ENCODE measurements around the gene NEU1.
A peak's percentile ranks its signal among the peaks of the same experiment; 100 is the strongest.
"Not testable (repeated sequence)": the region's sequence is repeated elsewhere in the genome, so short reads cannot be mapped to it uniquely, and the experiment has no call there.

NEU1 gene

DNA sequence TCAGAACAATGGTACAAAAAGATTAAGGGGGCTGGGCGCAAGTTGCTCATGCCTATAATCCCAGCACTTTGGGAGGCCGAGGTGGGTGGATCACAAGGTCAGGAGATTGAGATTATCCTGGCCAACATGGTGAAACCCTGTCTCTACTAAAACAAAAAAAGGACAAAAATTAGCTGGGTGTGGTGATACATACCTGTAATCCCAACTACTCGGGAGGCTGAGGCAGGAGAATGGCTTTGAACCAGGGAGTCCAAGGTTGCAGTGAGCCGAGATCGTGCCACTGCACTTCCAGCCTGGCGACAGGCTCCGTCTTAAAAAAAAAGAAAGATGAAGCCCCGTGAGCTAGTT is 22.9 kb downstream of the NEU1 start:
- H3K27me3 ChIP-seq (ENCODE audit: control insufficient read depth, insufficient read depth, low read length); H3K9ac ChIP-seq (ENCODE audit: low read length); H3K27ac ChIP-seq (ENCODE audit: low read depth, low read length); H3K4me3 ChIP-seq (ENCODE audit: low read length): not testable (repeated sequence)
- H3K4me1 ChIP-seq (ENCODE audit: control insufficient read depth, insufficient read depth, low read length), result peaks cover 19% of the 10 kb centered on the region
- H3K36me3 ChIP-seq (ENCODE audit: control insufficient read depth, insufficient read depth, low read length), result peaks cover 27% of the 10 kb centered on the region

GRCh38 chr6:31838968-31839367 is 23.7 kb downstream of the NEU1 start:
- Histone ChIP-seq H3K27ac (ENCODE audit: low read depth, low read length) (no peak overlapping the region), H3K9ac (ENCODE audit: low read length) (no peak overlapping the region), H3K27me3 (ENCODE audit: control insufficient read depth, insufficient read depth, low read length) (no peaks in the 10 kb centered on the region), H3K36me3 (ENCODE audit: control insufficient read depth, insufficient read depth, low read length) (peaks cover 27% of the 10 kb centered on the region), H3K4me3 (ENCODE audit: low read length) (no peak overlapping the region), H3K4me1 (ENCODE audit: control insufficient read depth, insufficient read depth, low read length) (peaks cover 19% of the 10 kb centered on the region)

- not testable (repeated sequence) for H3K9ac ChIP-seq (ENCODE audit: low read length); H3K27ac ChIP-seq (ENCODE audit: low read depth, low read length); H3K27me3 ChIP-seq (ENCODE audit: control insufficient read depth, insufficient read depth, low read length); H3K4me3 ChIP-seq (ENCODE audit: low read length)
- Histone ChIP-seq H3K36me3 (ENCODE audit: control insufficient read depth, insufficient read depth, low read length) (peaks cover 27% of the 10 kb centered on the region), H3K4me1 (ENCODE audit: control insufficient read depth, insufficient read depth, low read length) (peaks cover 19% of the 10 kb centered on the region)
These were observed 24.5 kb downstream of the NEU1 start for GRCh38 chr6:31838114-31838553.

DNA sequence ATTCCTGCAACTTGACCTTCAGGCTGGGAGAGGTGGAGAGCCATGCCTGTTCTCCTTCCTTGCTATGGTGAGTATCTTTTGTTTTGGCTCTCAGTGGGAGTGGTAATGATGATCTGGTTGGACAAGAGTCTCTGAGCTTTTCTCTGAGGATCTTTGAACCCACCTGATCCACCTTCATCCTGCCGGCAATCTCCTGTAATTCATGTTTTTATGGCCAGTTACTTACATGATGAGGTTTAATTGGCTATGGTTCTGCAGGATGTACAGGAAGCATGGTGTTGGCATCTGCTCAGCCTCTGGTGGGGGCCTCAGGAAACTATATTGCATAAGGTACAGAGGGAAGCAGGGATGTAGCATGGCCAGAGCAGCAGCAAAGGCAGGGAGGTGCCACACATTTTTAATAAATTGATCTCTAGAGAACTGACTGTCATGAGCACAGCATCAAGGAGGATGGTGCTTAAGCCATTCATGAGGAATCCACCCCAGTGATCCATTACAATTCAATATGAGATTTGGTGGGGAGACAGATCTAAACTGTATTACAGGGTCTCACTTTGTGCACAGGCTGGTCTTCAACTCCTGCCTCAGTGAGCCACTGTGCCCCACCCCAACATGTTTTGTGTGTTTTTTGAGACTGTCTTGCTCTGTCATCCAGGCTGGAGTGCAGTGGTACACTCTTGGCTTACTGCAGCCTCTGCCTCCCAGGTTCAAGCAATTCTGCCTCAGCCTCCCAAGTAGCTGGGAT is 25.1 kb downstream of the NEU1 start:
- Histone ChIP-seq H3K9ac (ENCODE audit: low read length) (no peak overlapping the region), H3K4me3 (ENCODE audit: low read length) (peak overlapping the region; percentile 32)

GRCh38 chr6:31836474-31837368 is 25.9 kb downstream of the NEU1 start:
- peak overlapping the region; percentile 8 for H3K9ac ChIP-seq (ENCODE audit: low read length)
- H3K27me3 ChIP-seq (ENCODE audit: control insufficient read depth, insufficient read depth, low read length), result no peaks in the 10 kb centered on the region
- H3K4me3 ChIP-seq (ENCODE audit: low read length), result peak overlapping the region; percentile 35
- peaks cover 19% of the 10 kb centered on the region for H3K4me1 ChIP-seq (ENCODE audit: control insufficient read depth, insufficient read depth, low read length)
- H3K27ac ChIP-seq (ENCODE audit: low read depth, low read length), result peak overlapping the region; percentile 59
- peaks cover 27% of the 10 kb centered on the region for H3K36me3 ChIP-seq (ENCODE audit: control insufficient read depth, insufficient read depth, low read length)

More for the DNA sequence above, 25.1 kb downstream of the NEU1 start:
- no peak overlapping the region for H3K27ac ChIP-seq (ENCODE audit: low read depth, low read length)
- peaks cover 19% of the 10 kb centered on the region for H3K4me1 ChIP-seq (ENCODE audit: control insufficient read depth, insufficient read depth, low read length)
- no peaks in the 10 kb centered on the region for H3K27me3 ChIP-seq (ENCODE audit: control insufficient read depth, insufficient read depth, low read length)
- peaks cover 27% of the 10 kb centered on the region for H3K36me3 ChIP-seq (ENCODE audit: control insufficient read depth, insufficient read depth, low read length)

DNA sequence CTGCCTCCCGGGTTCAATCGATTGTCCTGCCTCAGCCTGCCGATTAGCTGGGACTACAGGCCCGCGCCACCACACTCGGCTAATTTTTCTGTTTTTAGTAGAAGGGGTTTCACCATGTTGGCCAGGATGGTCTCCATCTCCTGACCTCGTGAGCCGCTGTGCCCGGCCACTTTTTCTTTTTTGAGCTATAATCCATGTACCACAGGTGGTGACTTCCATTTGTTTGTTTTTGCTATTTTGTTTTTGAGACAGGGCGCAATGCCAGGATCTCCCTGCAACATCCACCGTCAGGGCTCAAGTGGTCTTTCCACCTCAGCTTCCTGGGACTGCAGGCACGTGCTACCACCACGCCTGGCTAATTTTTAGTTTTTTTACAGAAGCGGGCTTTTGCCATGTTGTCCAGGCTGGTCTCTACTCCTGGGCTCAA is 26.6 kb downstream of the NEU1 start:
- Histone ChIP-seq H3K9ac (ENCODE audit: low read length) (peak overlapping the region; percentile 8), H3K27ac (ENCODE audit: low read depth, low read length) (peak overlapping the region; percentile 59), H3K4me3 (ENCODE audit: low read length) (peak overlapping the region; percentile 35), H3K27me3 (ENCODE audit: control insufficient read depth, insufficient read depth, low read length) (no peaks in the 10 kb centered on the region), H3K4me1 (ENCODE audit: control insufficient read depth, insufficient read depth, low read length) (peaks cover 20% of the 10 kb centered on the region), H3K36me3 (ENCODE audit: control insufficient read depth, insufficient read depth, low read length) (peaks cover 27% of the 10 kb centered on the region)

DNA sequence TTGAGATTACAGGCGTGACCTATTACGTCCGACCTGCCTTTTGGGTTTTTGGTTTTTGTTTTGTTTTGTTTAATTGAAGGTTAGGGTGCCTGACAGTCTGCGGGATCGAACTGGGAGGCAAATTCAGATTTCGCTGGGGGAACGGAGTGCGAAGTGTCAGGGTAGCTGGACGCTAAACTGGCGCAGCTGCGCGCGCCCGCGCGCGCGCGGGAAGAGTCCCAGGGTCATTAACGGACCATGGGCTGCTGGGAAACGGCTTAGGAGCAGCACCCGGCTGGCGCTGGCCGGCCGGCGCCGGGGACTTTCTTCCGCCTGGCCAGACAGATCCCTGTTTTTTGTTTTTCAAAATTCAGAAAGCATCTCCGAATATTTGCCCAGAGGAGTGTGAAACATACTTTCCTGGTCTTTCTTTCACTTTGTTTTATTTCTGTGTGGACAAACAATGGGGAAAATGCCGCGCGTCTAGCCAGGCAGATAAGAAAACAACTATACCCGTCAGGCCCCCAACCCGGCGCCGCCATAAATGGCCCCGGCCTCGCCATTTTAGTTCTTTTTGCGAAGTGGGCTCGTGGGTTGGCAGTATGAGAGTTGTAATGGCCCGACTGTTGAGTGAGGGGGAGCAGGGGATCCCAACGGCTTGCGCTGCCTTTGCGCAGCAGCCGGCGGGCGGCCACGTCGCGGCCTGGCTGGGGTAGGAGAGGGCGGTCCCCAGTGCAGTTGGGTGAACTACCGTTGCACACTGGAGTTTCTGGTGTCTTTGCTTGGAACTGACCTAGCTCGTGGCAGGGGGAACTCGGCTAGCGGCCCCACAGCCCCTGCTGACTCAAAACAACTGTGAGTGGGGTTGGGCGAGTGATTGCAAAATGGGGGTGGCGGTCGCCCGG is 28.0 kb downstream of the NEU1 start:
- peak overlapping the region; percentile 97 for H3K27ac ChIP-seq (ENCODE audit: low read depth, low read length)
- peak overlapping the region; percentile 95 for H3K9ac ChIP-seq (ENCODE audit: low read length)
- H3K4me1 ChIP-seq (ENCODE audit: control insufficient read depth, insufficient read depth, low read length), result peaks cover 23% of the 10 kb centered on the region

GRCh38 chr6:31831350-31832215 is 31.0 kb downstream of the NEU1 start:
- H3K36me3 ChIP-seq (ENCODE audit: control insufficient read depth, insufficient read depth, low read length), result no peaks in the 10 kb centered on the region
- H3K9ac ChIP-seq (ENCODE audit: low read length), result no peak overlapping the region
- H3K4me1 ChIP-seq (ENCODE audit: control insufficient read depth, insufficient read depth, low read length), result peaks cover 12% of the 10 kb centered on the region
- peak overlapping the region; percentile 21 for H3K4me3 ChIP-seq (ENCODE audit: low read length)
- no peaks in the 10 kb centered on the region for H3K27me3 ChIP-seq (ENCODE audit: control insufficient read depth, insufficient read depth, low read length)
- H3K27ac ChIP-seq (ENCODE audit: low read depth, low read length), result no peak overlapping the region

More for the DNA sequence above, 28.0 kb downstream of the NEU1 start:
- peaks cover 20% of the 10 kb centered on the region for H3K36me3 ChIP-seq (ENCODE audit: control insufficient read depth, insufficient read depth, low read length)
- H3K4me3 ChIP-seq (ENCODE audit: low read length), result peak overlapping the region; percentile 99
- H3K27me3 ChIP-seq (ENCODE audit: control insufficient read depth, insufficient read depth, low read length), result no peaks in the 10 kb centered on the region

GRCh38 chr6:31830886-31831335 is 31.7 kb downstream of the NEU1 start:
- Histone ChIP-seq H3K4me3 (ENCODE audit: low read length) (peak overlapping the region; percentile 88), H3K36me3 (ENCODE audit: control insufficient read depth, insufficient read depth, low read length) (no peaks in the 10 kb centered on the region), H3K9ac (ENCODE audit: low read length) (no peak overlapping the region), H3K4me1 (ENCODE audit: control insufficient read depth, insufficient read depth, low read length) (peaks cover 8% of the 10 kb centered on the region), H3K27ac (ENCODE audit: low read depth, low read length) (peak overlapping the region; percentile 48), H3K27me3 (ENCODE audit: control insufficient read depth, insufficient read depth, low read length) (no peaks in the 10 kb centered on the region)

GRCh38 chr6:31829633-31830283 is 32.9 kb downstream of the NEU1 start:
- peak overlapping the region; percentile 88 for H3K4me3 ChIP-seq (ENCODE audit: low read length)
- no peaks in the 10 kb centered on the region for H3K36me3 ChIP-seq (ENCODE audit: control insufficient read depth, insufficient read depth, low read length)
- H3K27me3 ChIP-seq (ENCODE audit: control insufficient read depth, insufficient read depth, low read length), result no peaks in the 10 kb centered on the region
- peaks cover 6% of the 10 kb centered on the region for H3K4me1 ChIP-seq (ENCODE audit: control insufficient read depth, insufficient read depth, low read length)
- H3K9ac ChIP-seq (ENCODE audit: low read length), result peak overlapping the region; percentile 65
- H3K27ac ChIP-seq (ENCODE audit: low read depth, low read length), result peak overlapping the region; percentile 48
